Lower lobe of right lung (tissue), 2 donors: ENCODE results near the gene KIRREL3. TPM values are rescaled to one million over a fixed set of nuclear protein-coding genes. Genes with fewer than 3 reads are reported as not detected.

ENCODE experiments used
- ATAC-seq, 2 donors: fragments of 200-7000 bp; cut with Tn5 transposase; one replicate each; pipeline ENCODE4 v1.9.1; 2020 to 2022; ENCODE audit warnings: mild to moderate bottlenecking in 2 of 2, moderate library complexity in 2 of 2
- DNase-seq: peaks from one replicate; pipeline ENCODE4 v3.0.0-alpha.2; 2020
- H3K27ac ChIP-seq: fragments of 200-600 bp; one replicate; pipeline ENCODE4 v1.8.0; 2022
- H3K27me3 ChIP-seq: fragments of 200-600 bp; one replicate; pipeline ENCODE4 v1.8.0; 2022; ENCODE audit warnings: low read depth
- H3K36me3 ChIP-seq: fragments of 200-600 bp; one replicate; pipeline ENCODE4 v1.8.0; 2022; ENCODE audit warnings: mild to moderate bottlenecking
- H3K4me1 ChIP-seq: fragments of 200-600 bp; one replicate; pipeline ENCODE4 v1.8.0; 2022
- H3K4me3 ChIP-seq: fragments of 200-600 bp; one replicate; pipeline ENCODE4 v1.8.0; 2022; ENCODE audit warnings: mild to moderate bottlenecking
- H3K9me3 ChIP-seq: fragments of 200-600 bp; one replicate; pipeline ENCODE4 v1.8.0; 2022
- CTCF ChIP-seq: fragments of 200-600 bp; IDR thresholded peaks from one replicate; pipeline ENCODE4 v1.8.0; 2022; ENCODE audit warnings: antibody characterized with exemption, mild to moderate bottlenecking
- intact Hi-C: fragments of 100-400 bp; cut with DNase I; formaldehyde crosslinking; loops from one replicate; pipeline ENCODE4 v1.11.0; 2022
- total RNA-seq: library from RNA; stranded (reverse); fragmentation: NEBNext Ultra II Directional; extraction: Animal tissue kit (Norgen Biotek cat#: 25700); gene quantifications from one replicate; pipeline ENCODE4 v1.2.1, GENCODE V29; 2021
- donor health status: DM: no; HTN: yes; CAD: no; lungs with severe emphysema.

The KIRREL3 gene
- total RNA-seq, 1 donor from 2014 or later: 0.15 TPM

- H3K27ac ChIP-seq: no peak overlapping the region
- no peak for DNase-seq
Measured at GRCh38 chr11:126581871-126582648, 418.5 kb downstream of the KIRREL3 start.

DNA sequence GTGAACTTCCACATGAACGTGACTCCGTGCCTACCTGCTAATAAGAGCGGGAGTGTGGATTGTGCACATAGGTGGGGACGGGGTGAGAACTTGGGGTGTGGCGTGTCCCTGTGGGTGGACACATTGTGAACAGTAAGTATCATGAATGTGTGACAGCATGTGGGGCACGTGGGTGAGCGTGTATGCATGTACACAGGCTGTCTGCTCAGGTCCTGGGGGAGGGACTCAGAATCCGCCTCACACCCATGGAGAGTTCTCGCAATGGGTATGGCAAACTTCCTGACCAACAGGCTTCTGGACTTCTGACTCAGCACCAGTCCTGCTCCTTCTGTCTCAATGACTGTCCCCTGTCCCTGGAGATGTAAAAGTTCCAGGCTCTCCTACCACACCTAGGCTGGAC is 422.1 kb downstream of the KIRREL3 start:
- Histone ChIP-seq H3K4me1 (no peaks in the 10 kb centered on the region), H3K27ac (no peak overlapping the region), H3K36me3 (no peaks in the 10 kb centered on the region), H3K4me3 (no peak overlapping the region), H3K27me3 (no peaks in the 10 kb centered on the region), H3K9me3 (no peaks in the 10 kb centered on the region)
- no peak for TF ChIP-seq CTCF
- DNase-seq: no peak
- ATAC-seq: no peak
- intact Hi-C loops: no loop called here

More at GRCh38 chr11:126581871-126582648, 418.5 kb downstream of the KIRREL3 start:
- H3K4me1 ChIP-seq: peaks cover 13% of the 10 kb centered on the region
- H3K9me3 ChIP-seq: no peaks in the 10 kb centered on the region
- intact Hi-C loops: no loop called here
- H3K4me3 ChIP-seq: no peak overlapping the region
- no peak for ATAC-seq
- no peak for TF ChIP-seq CTCF
- no peaks in the 10 kb centered on the region for H3K27me3 ChIP-seq
- no peaks in the 10 kb centered on the region for H3K36me3 ChIP-seq

DNA sequence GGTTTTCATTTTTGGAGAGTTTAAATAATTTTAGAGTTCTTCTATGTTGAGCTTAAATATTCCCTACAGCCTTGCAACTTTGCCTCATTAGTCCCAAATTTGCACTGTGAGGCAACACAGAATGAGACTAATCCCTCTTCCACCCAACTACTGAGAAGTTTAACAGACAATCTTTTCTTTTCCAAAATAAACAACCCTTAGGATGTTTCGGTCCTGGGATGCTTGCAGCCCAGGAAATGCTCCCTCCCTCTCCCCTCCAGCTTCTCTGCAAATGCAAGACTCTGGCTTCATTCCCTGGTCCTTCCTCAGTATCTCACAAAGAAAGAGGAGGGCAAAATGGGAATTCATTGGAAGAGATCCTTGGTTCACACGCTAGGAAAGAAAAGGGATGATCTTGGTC is 422.5 kb downstream of the KIRREL3 start:
- no peaks in the 10 kb centered on the region for H3K27me3 ChIP-seq
- no peak overlapping the region for H3K27ac ChIP-seq
- H3K4me1 ChIP-seq: no peaks in the 10 kb centered on the region
- H3K36me3 ChIP-seq: no peaks in the 10 kb centered on the region
- no peak for DNase-seq
- no peak for TF ChIP-seq CTCF
- H3K4me3 ChIP-seq: no peak overlapping the region
- no peak for ATAC-seq
- no peaks in the 10 kb centered on the region for H3K9me3 ChIP-seq
- intact Hi-C loops: no loop called here

GRCh38 chr11:126575849-126576248 is 424.7 kb downstream of the KIRREL3 start:
- peaks cover 4% of the 10 kb centered on the region for H3K27me3 ChIP-seq

GRCh38 chr11:126573325-126573978 is 427.1 kb downstream of the KIRREL3 start:
- H3K27me3 ChIP-seq: peaks cover 4% of the 10 kb centered on the region
- H3K27ac ChIP-seq: no peak overlapping the region
- H3K4me3 ChIP-seq: no peak overlapping the region
- no peak for DNase-seq
- TF ChIP-seq CTCF: no peak
- H3K36me3 ChIP-seq: no peaks in the 10 kb centered on the region
- no peaks in the 10 kb centered on the region for H3K9me3 ChIP-seq
- intact Hi-C loops: no loop called here
- ATAC-seq: no peak
- H3K4me1 ChIP-seq: no peaks in the 10 kb centered on the region

More at GRCh38 chr11:126575849-126576248, 424.7 kb downstream of the KIRREL3 start:
- ATAC-seq (no peak), DNase-seq (no peak)
- no peaks in the 10 kb centered on the region for H3K9me3 ChIP-seq
- H3K36me3 ChIP-seq: no peaks in the 10 kb centered on the region
- H3K4me1 ChIP-seq: no peaks in the 10 kb centered on the region
- H3K4me3 ChIP-seq: no peak overlapping the region
- no peak for TF ChIP-seq CTCF
- no peak overlapping the region for H3K27ac ChIP-seq
- intact Hi-C loops: no loop called here
